Measurements from ENCODE around the gene RPS21. TPM values are rescaled to one million over a fixed set of nuclear protein-coding genes. Genes with fewer than 3 reads are reported as not detected.

The RPS21 gene
- total and polyA plus RNA-seq, 12 donors, result 512 to 4,111 (median 619) TPM

DNA sequence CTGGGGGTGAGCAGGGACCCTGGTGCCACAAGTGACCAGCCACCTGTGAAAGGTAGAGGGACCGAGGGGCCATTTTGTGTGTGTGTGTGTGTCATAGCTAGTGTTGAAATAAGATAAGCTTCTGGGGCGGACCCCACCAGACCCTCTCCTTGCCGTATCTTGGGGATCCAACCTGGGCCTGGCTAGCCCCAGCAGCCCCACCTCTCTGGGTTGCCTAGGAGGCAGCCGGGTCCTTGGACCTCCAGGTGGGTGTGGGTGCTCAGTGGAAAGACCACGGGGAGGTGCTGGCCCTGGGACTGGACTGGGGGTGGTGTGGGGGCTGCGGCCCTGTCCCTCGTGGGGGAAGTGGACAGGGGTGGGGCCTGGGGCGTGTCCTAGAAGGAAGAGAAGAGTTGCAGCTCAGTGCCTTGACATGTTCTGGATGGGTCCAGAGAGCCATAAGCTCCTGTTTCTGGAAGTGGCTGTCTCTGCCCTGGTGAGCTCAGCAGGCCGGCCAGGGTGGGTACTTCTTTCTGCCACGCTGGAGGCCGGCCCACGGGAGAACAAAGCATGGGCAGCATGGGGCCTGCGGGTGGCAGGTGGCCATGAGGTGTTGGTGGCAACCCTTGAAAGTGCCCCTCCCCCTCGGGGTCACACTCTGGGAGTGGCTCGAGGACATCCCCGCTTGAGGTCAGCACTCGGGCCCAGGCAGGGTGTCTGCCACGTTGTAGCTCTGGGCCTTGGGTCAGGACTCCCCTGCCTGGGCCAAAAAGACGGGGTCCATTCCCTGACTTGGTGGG, 32.0 kb downstream of the RPS21 start:
- ATAC-seq, result no peak
- no peak overlapping the region for H3K27ac ChIP-seq
- TF ChIP-seq, protein P1, sequence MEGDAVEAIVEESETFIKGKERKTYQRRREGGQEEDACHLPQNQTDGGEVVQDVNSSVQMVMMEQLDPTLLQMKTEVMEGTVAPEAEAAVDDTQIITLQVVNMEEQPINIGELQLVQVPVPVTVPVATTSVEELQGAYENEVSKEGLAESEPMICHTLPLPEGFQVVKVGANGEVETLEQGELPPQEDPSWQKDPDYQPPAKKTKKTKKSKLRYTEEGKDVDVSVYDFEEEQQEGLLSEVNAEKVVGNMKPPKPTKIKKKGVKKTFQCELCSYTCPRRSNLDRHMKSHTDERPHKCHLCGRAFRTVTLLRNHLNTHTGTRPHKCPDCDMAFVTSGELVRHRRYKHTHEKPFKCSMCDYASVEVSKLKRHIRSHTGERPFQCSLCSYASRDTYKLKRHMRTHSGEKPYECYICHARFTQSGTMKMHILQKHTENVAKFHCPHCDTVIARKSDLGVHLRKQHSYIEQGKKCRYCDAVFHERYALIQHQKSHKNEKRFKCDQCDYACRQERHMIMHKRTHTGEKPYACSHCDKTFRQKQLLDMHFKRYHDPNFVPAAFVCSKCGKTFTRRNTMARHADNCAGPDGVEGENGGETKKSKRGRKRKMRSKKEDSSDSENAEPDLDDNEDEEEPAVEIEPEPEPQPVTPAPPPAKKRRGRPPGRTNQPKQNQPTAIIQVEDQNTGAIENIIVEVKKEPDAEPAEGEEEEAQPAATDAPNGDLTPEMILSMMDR (IDR thresholded peaks at IDR 0.05), result no peak
- H3K9me3 ChIP-seq, result no peaks in the 10 kb centered on the region
- DNase-seq, result no peak
- intact Hi-C loops (cut with DNase I), result loop anchor here in 4 of 10 donors (10.0 kb wide), 3 partner anchors 76 to 196 kb away; no protein-coding TSS in a partner anchor
- WGBS, 2 donors, result 77 to 80% methylated on average over 19 of the region's 19 CpGs
- no peak overlapping the region for H3K4me3 ChIP-seq
- H3K4me1 ChIP-seq, result no peaks in the 10 kb centered on the region
- H3K27me3 ChIP-seq, result peaks cover 0 to 31% (median 8%) of the 10 kb centered on the region in 7 donors
- no peaks in the 10 kb centered on the region for H3K36me3 ChIP-seq

GRCh38 chr20:62419759-62420158, 32.9 kb downstream of the RPS21 start:
- TF ChIP-seq, protein P1 (IDR thresholded peaks at IDR 0.05), result no peak
- no peak overlapping the region for H3K27ac ChIP-seq
- no peak for ATAC-seq
- DNase-seq, result no peak
- H3K4me1 ChIP-seq, result no peaks in the 10 kb centered on the region
- no peaks in the 10 kb centered on the region for H3K9me3 ChIP-seq
- intact Hi-C loops (cut with DNase I), result loop anchor here in 6 of 10 donors (10.0 kb wide), 5 partner anchors 65 to 195 kb away; no protein-coding TSS in a partner anchor
- no peak overlapping the region for H3K4me3 ChIP-seq
- peaks cover 0 to 40% (median 17%) of the 10 kb centered on the region in 7 donors for H3K27me3 ChIP-seq
- H3K36me3 ChIP-seq, result no peaks in the 10 kb centered on the region
- 68 to 76% methylated on average over 9 of the region's 9 CpGs for WGBS, 2 donors

DNA sequence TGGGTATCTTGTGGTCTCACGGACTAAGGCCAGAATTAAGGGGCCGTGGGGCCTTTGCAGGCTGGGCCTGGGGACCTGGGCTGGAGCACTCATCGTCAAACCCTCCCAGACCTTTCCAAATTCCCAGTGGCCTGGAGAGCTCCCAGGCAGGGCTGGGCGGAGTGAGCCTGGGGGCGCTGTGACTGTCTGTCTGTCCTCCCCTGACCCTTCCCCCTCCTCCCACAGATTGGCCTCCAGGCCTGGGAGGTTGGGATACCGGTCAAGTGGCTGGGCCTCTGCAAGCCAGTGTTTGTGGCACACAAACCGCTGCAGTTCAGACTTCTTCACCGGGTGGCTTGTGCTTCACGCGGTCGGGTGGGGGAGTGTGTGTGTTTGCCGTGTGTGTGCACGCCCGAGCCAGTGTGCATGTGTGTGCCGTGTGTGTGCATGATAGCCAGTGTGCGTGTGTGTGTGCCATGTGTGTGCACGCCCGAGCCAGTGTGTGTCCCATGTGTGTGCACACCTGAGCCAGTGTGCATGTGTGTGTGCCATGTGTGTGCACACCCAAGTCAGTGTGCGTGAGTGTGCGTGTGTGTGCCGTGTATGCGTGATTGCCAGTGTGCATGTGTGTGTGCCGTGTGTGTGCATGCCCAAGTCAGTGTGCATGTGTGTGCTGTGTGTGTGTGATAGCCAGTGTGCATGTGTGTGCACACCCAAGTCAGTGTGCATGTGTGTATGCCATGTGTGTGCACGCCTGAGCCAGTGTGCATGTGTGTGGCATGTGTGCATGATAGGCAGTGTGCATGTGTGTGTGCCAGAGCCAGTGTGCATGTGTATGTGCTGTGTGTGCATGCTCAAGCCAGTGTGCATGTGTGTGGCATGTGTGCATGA, 34.2 kb downstream of the RPS21 start:
- ATAC-seq, result no peak
- H3K27ac ChIP-seq, result no peak overlapping the region
- H3K36me3 ChIP-seq, result no peaks in the 10 kb centered on the region
- H3K27me3 ChIP-seq, result peaks cover 0 to 48% (median 18%) of the 10 kb centered on the region in 7 donors
- 82 to 86% methylated on average over 24 of the region's 24 CpGs for WGBS, 2 donors
- no peaks in the 10 kb centered on the region for H3K4me1 ChIP-seq
- no peak for DNase-seq
- H3K9me3 ChIP-seq, result no peaks in the 10 kb centered on the region
- intact Hi-C loops (cut with DNase I), result loop anchor here in 2 of 10 donors (10.0 kb wide), 2 partner anchors 64 to 154 kb away; no protein-coding TSS in a partner anchor
- TF ChIP-seq, protein P1 (IDR thresholded peaks at IDR 0.05), result no peak
- H3K4me3 ChIP-seq, result no peak overlapping the region

- Histone ChIP-seq H3K9me3 (no peaks in the 10 kb centered on the region), H3K36me3 (no peaks in the 10 kb centered on the region), H3K4me1 (no peaks in the 10 kb centered on the region), H3K27me3 (peaks cover 0 to 44% (median 18%) of the 10 kb centered on the region in 7 donors), H3K4me3 (no peak overlapping the region), H3K27ac (no peak overlapping the region)
- 86 to 88% methylated on average over 6 of the region's 6 CpGs for WGBS, 2 donors
- intact Hi-C loops (cut with DNase I), result loop anchor here in 2 of 10 donors (10.0 kb wide), 2 partner anchors 63 to 153 kb away; no protein-coding TSS in a partner anchor
- no peak for DNase-seq
- TF ChIP-seq, protein P1 (IDR thresholded peaks at IDR 0.05), result no peak
- no peak for ATAC-seq
Observed at GRCh38 chr20:62421716-62421990, 34.8 kb downstream of the RPS21 start.

Measured in heart right ventricle (tissue), 16 donors.